ENCODE data around the gene PSMB7.

Gene PSMB7

DNA sequence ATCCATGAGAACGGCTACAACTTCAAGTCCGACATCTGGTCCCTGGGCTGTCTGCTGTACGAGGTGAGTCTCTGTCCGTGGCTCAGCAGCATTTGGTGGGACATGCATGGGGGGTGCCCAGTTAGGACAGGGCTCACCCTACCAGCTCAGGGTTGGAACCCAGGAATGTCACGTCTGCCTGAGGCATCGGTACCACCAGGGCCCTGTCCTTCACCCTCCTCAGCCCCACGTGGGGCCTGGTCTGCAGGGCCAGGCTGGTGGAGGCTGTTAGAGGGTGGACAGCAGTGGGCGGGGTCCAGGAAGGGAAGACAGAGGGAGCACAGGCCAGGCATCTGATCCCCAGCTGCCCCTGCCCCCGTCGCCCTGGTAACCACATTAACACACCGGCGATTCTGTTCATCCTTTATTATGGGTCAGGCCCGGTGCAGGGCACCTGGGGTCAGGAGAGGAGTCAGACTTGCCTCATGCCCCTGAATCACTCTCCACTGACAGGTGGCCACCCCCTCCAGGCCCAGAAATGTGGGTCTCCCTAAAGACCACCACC is 75.6 kb downstream of the PSMB7 start (continued):
- TF ChIP-seq ZNF514 (tag by site-specific recombination; IDR thresholded peaks at IDR 0.05) (no peak), ZNF707 (tag by site-specific recombination; IDR thresholded peaks at IDR 0.05) (no peak), ZNF501 (tag by site-specific recombination; IDR thresholded peaks at IDR 0.05) (no peak), ZNF132 (tag by site-specific recombination; IDR thresholded peaks at IDR 0.05; ENCODE audit: borderline replicate concordance) (no peak), SP2 (tag by site-specific recombination; IDR thresholded peaks at IDR 0.05) (no peak), KLF9 (tag by site-specific recombination; IDR thresholded peaks at IDR 0.05; ENCODE audit: low read depth) (no peak), ZNF76 (tag by site-specific recombination; IDR thresholded peaks at IDR 0.05; ENCODE audit: borderline replicate concordance, low read depth) (no peak), SCRT1 (tag by site-specific recombination; IDR thresholded peaks at IDR 0.05; ENCODE audit: borderline replicate concordance) (no peak), ZIC2 (tag by site-specific recombination; IDR thresholded peaks at IDR 0.05) (no peak), ZNF777 (tag by site-specific recombination; IDR thresholded peaks at IDR 0.05; ENCODE audit: borderline replicate concordance) (no peak), ZBTB7A (tag by site-specific recombination; IDR thresholded peaks at IDR 0.05; ENCODE audit: low read depth) (no peak)
- TF ChIP-seq, protein P1, sequence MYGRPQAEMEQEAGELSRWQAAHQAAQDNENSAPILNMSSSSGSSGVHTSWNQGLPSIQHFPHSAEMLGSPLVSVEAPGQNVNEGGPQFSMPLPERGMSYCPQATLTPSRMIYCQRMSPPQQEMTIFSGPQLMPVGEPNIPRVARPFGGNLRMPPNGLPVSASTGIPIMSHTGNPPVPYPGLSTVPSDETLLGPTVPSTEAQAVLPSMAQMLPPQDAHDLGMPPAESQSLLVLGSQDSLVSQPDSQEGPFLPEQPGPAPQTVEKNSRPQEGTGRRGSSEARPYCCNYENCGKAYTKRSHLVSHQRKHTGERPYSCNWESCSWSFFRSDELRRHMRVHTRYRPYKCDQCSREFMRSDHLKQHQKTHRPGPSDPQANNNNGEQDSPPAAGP (tag by site-specific recombination; IDR thresholded peaks at IDR 0.05) = no peak
- TF ChIP-seq, protein P2, sequence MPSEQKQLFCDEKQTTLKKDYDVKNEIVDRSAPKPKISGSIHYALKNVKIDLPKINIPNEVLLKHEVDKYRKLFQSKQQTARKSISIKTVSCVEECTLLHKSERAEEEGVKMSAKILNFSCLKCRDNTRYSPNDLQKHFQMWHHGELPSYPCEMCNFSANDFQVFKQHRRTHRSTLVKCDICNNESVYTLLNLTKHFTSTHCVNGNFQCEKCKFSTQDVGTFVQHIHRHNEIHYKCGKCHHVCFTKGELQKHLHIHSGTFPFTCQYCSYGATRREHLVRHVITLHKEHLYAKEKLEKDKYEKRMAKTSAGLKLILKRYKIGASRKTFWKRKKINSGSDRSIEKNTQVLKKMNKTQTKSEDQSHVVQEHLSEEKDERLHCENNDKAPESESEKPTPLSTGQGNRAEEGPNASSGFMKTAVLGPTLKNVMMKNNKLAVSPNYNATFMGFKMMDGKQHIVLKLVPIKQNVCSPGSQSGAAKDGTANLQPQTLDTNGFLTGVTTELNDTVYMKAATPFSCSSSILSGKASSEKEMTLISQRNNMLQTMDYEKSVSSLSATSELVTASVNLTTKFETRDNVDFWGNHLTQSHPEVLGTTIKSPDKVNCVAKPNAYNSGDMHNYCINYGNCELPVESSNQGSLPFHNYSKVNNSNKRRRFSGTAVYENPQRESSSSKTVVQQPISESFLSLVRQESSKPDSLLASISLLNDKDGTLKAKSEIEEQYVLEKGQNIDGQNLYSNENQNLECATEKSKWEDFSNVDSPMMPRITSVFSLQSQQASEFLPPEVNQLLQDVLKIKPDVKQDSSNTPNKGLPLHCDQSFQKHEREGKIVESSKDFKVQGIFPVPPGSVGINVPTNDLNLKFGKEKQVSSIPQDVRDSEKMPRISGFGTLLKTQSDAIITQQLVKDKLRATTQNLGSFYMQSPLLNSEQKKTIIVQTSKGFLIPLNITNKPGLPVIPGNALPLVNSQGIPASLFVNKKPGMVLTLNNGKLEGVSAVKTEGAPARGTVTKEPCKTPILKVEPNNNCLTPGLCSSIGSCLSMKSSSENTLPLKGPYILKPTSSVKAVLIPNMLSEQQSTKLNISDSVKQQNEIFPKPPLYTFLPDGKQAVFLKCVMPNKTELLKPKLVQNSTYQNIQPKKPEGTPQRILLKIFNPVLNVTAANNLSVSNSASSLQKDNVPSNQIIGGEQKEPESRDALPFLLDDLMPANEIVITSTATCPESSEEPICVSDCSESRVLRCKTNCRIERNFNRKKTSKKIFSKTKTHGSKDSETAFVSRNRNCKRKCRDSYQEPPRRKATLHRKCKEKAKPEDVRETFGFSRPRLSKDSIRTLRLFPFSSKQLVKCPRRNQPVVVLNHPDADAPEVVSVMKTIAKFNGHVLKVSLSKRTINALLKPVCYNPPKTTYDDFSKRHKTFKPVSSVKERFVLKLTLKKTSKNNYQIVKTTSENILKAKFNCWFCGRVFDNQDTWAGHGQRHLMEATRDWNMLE (tag by site-specific recombination; conservative IDR thresholded peaks at IDR 0.05; ENCODE audit: low read depth) = no peak
- TF ChIP-seq, protein P3, sequence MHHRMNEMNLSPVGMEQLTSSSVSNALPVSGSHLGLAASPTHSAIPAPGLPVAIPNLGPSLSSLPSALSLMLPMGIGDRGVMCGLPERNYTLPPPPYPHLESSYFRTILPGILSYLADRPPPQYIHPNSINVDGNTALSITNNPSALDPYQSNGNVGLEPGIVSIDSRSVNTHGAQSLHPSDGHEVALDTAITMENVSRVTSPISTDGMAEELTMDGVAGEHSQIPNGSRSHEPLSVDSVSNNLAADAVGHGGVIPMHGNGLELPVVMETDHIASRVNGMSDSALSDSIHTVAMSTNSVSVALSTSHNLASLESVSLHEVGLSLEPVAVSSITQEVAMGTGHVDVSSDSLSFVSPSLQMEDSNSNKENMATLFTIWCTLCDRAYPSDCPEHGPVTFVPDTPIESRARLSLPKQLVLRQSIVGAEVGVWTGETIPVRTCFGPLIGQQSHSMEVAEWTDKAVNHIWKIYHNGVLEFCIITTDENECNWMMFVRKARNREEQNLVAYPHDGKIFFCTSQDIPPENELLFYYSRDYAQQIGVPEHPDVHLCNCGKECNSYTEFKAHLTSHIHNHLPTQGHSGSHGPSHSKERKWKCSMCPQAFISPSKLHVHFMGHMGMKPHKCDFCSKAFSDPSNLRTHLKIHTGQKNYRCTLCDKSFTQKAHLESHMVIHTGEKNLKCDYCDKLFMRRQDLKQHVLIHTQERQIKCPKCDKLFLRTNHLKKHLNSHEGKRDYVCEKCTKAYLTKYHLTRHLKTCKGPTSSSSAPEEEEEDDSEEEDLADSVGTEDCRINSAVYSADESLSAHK (tag by site-specific recombination; IDR thresholded peaks at IDR 0.05) = no peak
- TF ChIP-seq, protein P4, sequence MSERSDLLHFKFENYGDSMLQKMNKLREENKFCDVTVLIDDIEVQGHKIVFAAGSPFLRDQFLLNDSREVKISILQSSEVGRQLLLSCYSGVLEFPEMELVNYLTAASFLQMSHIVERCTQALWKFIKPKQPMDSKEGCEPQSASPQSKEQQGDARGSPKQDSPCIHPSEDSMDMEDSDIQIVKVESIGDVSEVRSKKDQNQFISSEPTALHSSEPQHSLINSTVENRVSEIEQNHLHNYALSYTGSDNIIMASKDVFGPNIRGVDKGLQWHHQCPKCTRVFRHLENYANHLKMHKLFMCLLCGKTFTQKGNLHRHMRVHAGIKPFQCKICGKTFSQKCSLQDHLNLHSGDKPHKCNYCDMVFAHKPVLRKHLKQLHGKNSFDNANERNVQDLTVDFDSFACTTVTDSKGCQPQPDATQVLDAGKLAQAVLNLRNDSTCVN (tag by site-specific recombination; optimal IDR thresholded peaks at IDR 0.05) = no peak

DNA sequence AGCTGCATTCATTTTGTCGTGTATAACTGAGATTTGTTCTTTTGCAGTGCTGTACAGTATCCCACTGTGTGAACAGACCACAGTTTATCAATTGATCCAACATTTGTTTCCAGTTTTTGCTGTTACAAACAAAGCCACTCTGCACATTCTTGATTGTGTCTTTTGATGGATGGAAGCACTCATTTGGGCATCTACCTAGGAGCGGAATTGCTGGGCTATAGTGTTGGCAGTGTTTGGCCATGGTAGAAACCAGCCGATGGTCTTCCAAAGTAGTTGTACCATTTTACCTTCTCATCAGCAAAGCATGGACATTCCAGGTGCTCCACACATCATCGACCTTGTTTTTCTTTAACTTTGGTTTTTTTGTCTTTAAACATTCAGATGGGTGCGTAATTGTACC is 77.7 kb downstream of the PSMB7 start:
- H3K4me1 ChIP-seq (ENCODE audit: control insufficient read depth, insufficient read depth, low read length) = no peaks in the 10 kb centered on the region; the same call in 1 of the 2 replicates
- ChIA-PET CTCF (interaction anchor here (0.6 kb wide), 1 partner anchor 27 kb away, joined by 3 read pairs; no protein-coding TSS in a partner anchor), POLR2A (interaction anchor here (0.7 kb wide), 1 partner anchor 71 kb away, joined by 4 read pairs; no protein-coding TSS in a partner anchor)
- H3K4me3 ChIP-seq (ENCODE audit: low read depth, low read length) = no peak overlapping the region
- TF ChIP-seq ZNF266 (tag by site-specific recombination; IDR thresholded peaks at IDR 0.05; ENCODE audit: low read depth) (no peak), ZNF140 (tag by site-specific recombination; IDR thresholded peaks at IDR 0.05) (peak; percentile 99), SETDB1 (IDR thresholded peaks at IDR 0.05; ENCODE audit: insufficient read length, low read length) (peak; percentile 30)
- H3K36me3 ChIP-seq (ENCODE audit: control insufficient read depth in 2 of 2, insufficient read depth in 1 of 2, low read length in 2 of 2) = peaks cover 0 to 24% of the 10 kb centered on the region in 2 experiments; a peak in 1 of 3 replicates
- H3K27ac ChIP-seq (ENCODE audit: extremely low read depth, low read depth, low read length) = no peak overlapping the region
- no peaks in the 10 kb centered on the region for H3K9me3 ChIP-seq (ENCODE audit: control insufficient read depth, insufficient read depth, low read depth, low read length)

Measured in HEK293 (cell line).